K562 (cell line): ENCODE results near the gene BHLHE40. TPM values are rescaled to one million over a fixed set of nuclear protein-coding genes. Genes with fewer than 3 reads are reported as not detected.
A peak's percentile ranks its signal among the peaks of the same experiment; 100 is the strongest.

Experiments used
- CREB1 ChIP-seq, 2 experiments: sonication (generic) in 1 of 2; formaldehyde crosslinking in 1 of 2; IDR thresholded peaks; 2 replicates each; pipeline versions ENCODE4 v1.6.1 to v1.8.0; 2012 to 2022; ENCODE audit warnings: inconsistent platforms in 1 of 2, mild to moderate bottlenecking in 1 of 2, missing genetic modification reagents in 1 of 2, moderate library complexity in 1 of 2
- CREBBP ChIP-seq: IDR thresholded peaks from one replicate; pipeline ENCODE4 v1.6.1; 2012; ENCODE audit warnings: low read depth, mild to moderate bottlenecking, control low read depth, inconsistent platforms, low read length
- ETS1 ChIP-seq: conservative IDR thresholded peaks from 2 replicates; pipeline ENCODE4 v1.6.1; 2011; ENCODE audit warnings: low read depth, mild to moderate bottlenecking, low read length; ENCODE audit not compliant: control insufficient read depth
- GTF2B ChIP-seq: IDR thresholded peaks from 2 replicates; pipeline ENCODE4 v1.6.1; 2011; ENCODE audit not compliant: insufficient read length; ENCODE audit errors: extremely low read depth
- HDAC6 ChIP-seq: IDR thresholded peaks from 2 replicates; pipeline ENCODE4 v1.6.1; 2012; ENCODE audit warnings: low read depth, mild to moderate bottlenecking, control low read depth, inconsistent platforms, low read length, moderate library complexity
- KDM1A ChIP-seq, 2 experiments: fragments of 450-650 bp; IDR thresholded peaks; 2 replicates each; pipeline ENCODE4 v1.6.1; 2016; ENCODE audit warnings: mild to moderate bottlenecking in 2 of 2
- KDM4B ChIP-seq, 2 experiments: fragments of 450-650 bp in 1 of 2; sonication (generic) in 1 of 2; IDR thresholded peaks; 2 replicates each; pipeline ENCODE4 v1.6.1; 2016 to 2017; ENCODE audit warnings: borderline replicate concordance in 2 of 2, antibody characterized with exemption in 1 of 2, low read depth in 1 of 2, mild to moderate bottlenecking in 1 of 2
- LCOR ChIP-seq: sonication (generic); formaldehyde crosslinking; IDR thresholded peaks from 2 replicates; pipeline ENCODE4 v1.8.0; 2022; ENCODE audit warnings: mild to moderate bottlenecking, missing genetic modification reagents
- MCM7 ChIP-seq, 2 experiments: fragments of 450-650 bp; IDR thresholded peaks; 2 replicates each; pipeline ENCODE4 v1.6.1; 2016 to 2018
- NBN ChIP-seq: fragments of 450-650 bp; IDR thresholded peaks from 2 replicates; pipeline ENCODE4 v1.6.1; 2016; ENCODE audit warnings: low read depth, mild to moderate bottlenecking
- POLR2AphosphoS2 ChIP-seq: IDR thresholded peaks from 2 replicates; pipeline ENCODE4 v1.6.1; 2012; ENCODE audit warnings: low read length, improper control_type of control experiment
- POLR3A ChIP-seq: IDR thresholded peaks from 2 replicates; pipeline ENCODE4 v1.6.1; 2011; ENCODE audit warnings: borderline replicate concordance, mild to moderate bottlenecking, moderate library complexity; ENCODE audit not compliant: insufficient read length, insufficient read depth; ENCODE audit errors: extremely low read depth
- RBM39 ChIP-seq: fragments of 200-400 bp; formaldehyde crosslinking; optimal IDR thresholded peaks from 2 replicates; pipeline ENCODE3; 2018; ENCODE audit warnings: low read depth, low read length
- VEZF1 ChIP-seq: fragments of 200-800 bp; sonication (Bioruptor generic); IDR thresholded peaks from 2 replicates; pipeline ENCODE4 v1.6.1; 2017; ENCODE audit warnings: missing genetic modification characterization, missing compliant biosample characterization
- ZNF224 ChIP-seq: sonication (generic); formaldehyde crosslinking; IDR thresholded peaks from 2 replicates; pipeline ENCODE4 v1.8.0; 2022; ENCODE audit warnings: mild to moderate bottlenecking, missing genetic modification reagents
- polyA plus RNA-seq, 8 experiments: library from polyadenylated mRNA; depleted of rRNA in 4 of 8; stranded (reverse) in 5 of 8; unstranded in 3 of 8; fragments of >200 nt; fragmentation: Nextera tagmentation in 2 of 8; fragmentation: Illumina TruSeq in 1 of 8; extraction: Ambion mirVana in 2 of 8; extraction: Trizol in 1 of 8; gene quantifications; 2 replicates each; pipeline versions ENCODE4 v1.2.1 to v1.2.3, GENCODE V29; 2011 to 2014; ENCODE audit warnings: inconsistent platforms in 1 of 8, missing spikeins in 1 of 8
- total RNA-seq, 7 experiments: library from RNA; depleted of rRNA in 6 of 7; stranded (reverse); fragments of >200 nt in 6 of 7; fragmentation: Illumina TruSeq in 2 of 7; extraction: Trizol in 2 of 7; gene quantifications; 2 replicates each; pipeline versions ENCODE4 v1.2.1 to v1.2.3, GENCODE V29; 2011 to 2021; ENCODE audit warnings: low replicate concordance in 1 of 7
- TF ChIP-seq, protein P1 (sequence below): fragments of 450-650 bp; IDR thresholded peaks from 2 replicates; pipeline ENCODE4 v1.6.1; 2016; ENCODE audit warnings: mild to moderate bottlenecking
- TF ChIP-seq, protein P2 (sequence below): sonication (generic); formaldehyde crosslinking; IDR thresholded peaks from 2 replicates; pipeline ENCODE4 v1.8.1; 2023; ENCODE audit warnings: mild to moderate bottlenecking, missing genetic modification reagents
- TF ChIP-seq, protein P3 (sequence below): fragments of 450-650 bp; formaldehyde crosslinking; IDR thresholded peaks from 2 replicates; pipeline ENCODE4 v1.4.0; 2022; ENCODE audit warnings: missing genetic modification characterization

BHLHE40 gene
- total and polyA plus RNA-seq, 9 of the 15 experiments (the other 6 are each of a cell fraction or from before 2014, with no cell fraction given): 12.0 to 83.9 (median 31.4) TPM

- TF ChIP-seq, protein P1, sequence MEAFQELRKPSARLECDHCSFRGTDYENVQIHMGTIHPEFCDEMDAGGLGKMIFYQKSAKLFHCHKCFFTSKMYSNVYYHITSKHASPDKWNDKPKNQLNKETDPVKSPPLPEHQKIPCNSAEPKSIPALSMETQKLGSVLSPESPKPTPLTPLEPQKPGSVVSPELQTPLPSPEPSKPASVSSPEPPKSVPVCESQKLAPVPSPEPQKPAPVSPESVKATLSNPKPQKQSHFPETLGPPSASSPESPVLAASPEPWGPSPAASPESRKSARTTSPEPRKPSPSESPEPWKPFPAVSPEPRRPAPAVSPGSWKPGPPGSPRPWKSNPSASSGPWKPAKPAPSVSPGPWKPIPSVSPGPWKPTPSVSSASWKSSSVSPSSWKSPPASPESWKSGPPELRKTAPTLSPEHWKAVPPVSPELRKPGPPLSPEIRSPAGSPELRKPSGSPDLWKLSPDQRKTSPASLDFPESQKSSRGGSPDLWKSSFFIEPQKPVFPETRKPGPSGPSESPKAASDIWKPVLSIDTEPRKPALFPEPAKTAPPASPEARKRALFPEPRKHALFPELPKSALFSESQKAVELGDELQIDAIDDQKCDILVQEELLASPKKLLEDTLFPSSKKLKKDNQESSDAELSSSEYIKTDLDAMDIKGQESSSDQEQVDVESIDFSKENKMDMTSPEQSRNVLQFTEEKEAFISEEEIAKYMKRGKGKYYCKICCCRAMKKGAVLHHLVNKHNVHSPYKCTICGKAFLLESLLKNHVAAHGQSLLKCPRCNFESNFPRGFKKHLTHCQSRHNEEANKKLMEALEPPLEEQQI: no peak
- TF ChIP-seq NBN (peak; percentile 9; the same call in 1 of the 2 replicates), VEZF1 (no peak), GTF2B (no peak), KDM4B (IDR thresholded peaks at IDR 0.05; ENCODE audit: borderline replicate concordance in 2 of 2, low read depth in 1 of 2) (0 out of 4 replicates have a peak, but pooled peaks of 1 of the 2 experiments have one; percentile 31), HDAC6 (no peak), CREBBP (no peak), LCOR (CRISPR knock-in tag) (peak; percentile 69), CREB1 (IDR thresholded peaks at IDR 0.05) (0 out of 2 replicates have a peak, but pooled peaks have one; percentile 15), CREB1 (CRISPR knock-in tag; IDR thresholded peaks at IDR 0.05) (peak; percentile 43; the same call in 1 of the 2 replicates), KDM1A (IDR thresholded peaks at IDR 0.05) (no peak), RBM39 (no peak), ZNF224 (no peak), MCM7 (IDR thresholded peaks at IDR 0.05) (no peak), ETS1 (0 out of 2 replicates have a peak, but pooled peaks have one; percentile 49), POLR2AphosphoS2 (peak; percentile 97), POLR3A (no peak)
- TF ChIP-seq, protein P2, sequence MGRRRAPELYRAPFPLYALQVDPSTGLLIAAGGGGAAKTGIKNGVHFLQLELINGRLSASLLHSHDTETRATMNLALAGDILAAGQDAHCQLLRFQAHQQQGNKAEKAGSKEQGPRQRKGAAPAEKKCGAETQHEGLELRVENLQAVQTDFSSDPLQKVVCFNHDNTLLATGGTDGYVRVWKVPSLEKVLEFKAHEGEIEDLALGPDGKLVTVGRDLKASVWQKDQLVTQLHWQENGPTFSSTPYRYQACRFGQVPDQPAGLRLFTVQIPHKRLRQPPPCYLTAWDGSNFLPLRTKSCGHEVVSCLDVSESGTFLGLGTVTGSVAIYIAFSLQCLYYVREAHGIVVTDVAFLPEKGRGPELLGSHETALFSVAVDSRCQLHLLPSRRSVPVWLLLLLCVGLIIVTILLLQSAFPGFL: no peak
- TF ChIP-seq, protein P3, sequence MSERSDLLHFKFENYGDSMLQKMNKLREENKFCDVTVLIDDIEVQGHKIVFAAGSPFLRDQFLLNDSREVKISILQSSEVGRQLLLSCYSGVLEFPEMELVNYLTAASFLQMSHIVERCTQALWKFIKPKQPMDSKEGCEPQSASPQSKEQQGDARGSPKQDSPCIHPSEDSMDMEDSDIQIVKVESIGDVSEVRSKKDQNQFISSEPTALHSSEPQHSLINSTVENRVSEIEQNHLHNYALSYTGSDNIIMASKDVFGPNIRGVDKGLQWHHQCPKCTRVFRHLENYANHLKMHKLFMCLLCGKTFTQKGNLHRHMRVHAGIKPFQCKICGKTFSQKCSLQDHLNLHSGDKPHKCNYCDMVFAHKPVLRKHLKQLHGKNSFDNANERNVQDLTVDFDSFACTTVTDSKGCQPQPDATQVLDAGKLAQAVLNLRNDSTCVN (CRISPR knock-in tag): no peak
Observed at GRCh38 chr3:4983739-4984510, 4.7 kb downstream of the BHLHE40 start (continued).
